Stimulated activated CD4-positive, alpha-beta T cell treated with anti-CD3 and anti-CD28 coated beads, Interleukin-4, amount 100 ng/mL, for 1 hour (primary cell): Measurements from ENCODE around the gene CD48.
A peak's percentile ranks its signal among the peaks of the same experiment; 100 is the strongest.

Experiments
- DNase-seq: peaks from one replicate; pipeline ENCODE4 v3.0.0-alpha.2; 2020

CD48 gene

GRCh38 chr1:160711602-160712311 lies at the start of gene CD48:
TSS of gene CD48 (minus strand) at chr1:160711822. CDS start at chr1:160711763, 59 bp downstream.
- DNase-seq, result peak; percentile 38

GRCh38 chr1:160761046-160761445 lies 49.4 kb upstream of the CD48 start:
- no peak for DNase-seq

GRCh38 chr1:160759740-160760139 lies 48.1 kb upstream of the CD48 start:
- DNase-seq, result no peak

GRCh38 chr1:160758521-160758920 lies 46.9 kb upstream of the CD48 start:
- DNase-seq, result no peak

- DNase-seq, result no peak
These were observed 45.2 kb upstream of the CD48 start for GRCh38 chr1:160756849-160757201.

GRCh38 chr1:160755911-160756848 lies 44.6 kb upstream of the CD48 start:
- no peak for DNase-seq

GRCh38 chr1:160755461-160755860 lies 43.8 kb upstream of the CD48 start:
- DNase-seq, result no peak

GRCh38 chr1:160753594-160753993 lies 42.0 kb upstream of the CD48 start:
- no peak for DNase-seq

GRCh38 chr1:160752924-160753323 lies 41.3 kb upstream of the CD48 start:
- DNase-seq, result no peak

GRCh38 chr1:160752406-160752805 lies 40.8 kb upstream of the CD48 start:
- DNase-seq, result no peak

GRCh38 chr1:160750608-160751007 lies 39.0 kb upstream of the CD48 start:
- DNase-seq, result no peak

GRCh38 chr1:160748878-160749269 lies 37.3 kb upstream of the CD48 start:
- DNase-seq, result no peak

GRCh38 chr1:160748181-160748877 lies 36.7 kb upstream of the CD48 start:
- no peak for DNase-seq

GRCh38 chr1:160747717-160748116 lies 36.1 kb upstream of the CD48 start:
- DNase-seq, result no peak

- no peak for DNase-seq
These were observed 35.3 kb upstream of the CD48 start for GRCh38 chr1:160746836-160747500.

- no peak for DNase-seq
These were observed 33.9 kb upstream of the CD48 start for GRCh38 chr1:160745551-160745950.

GRCh38 chr1:160744852-160745520 lies 33.4 kb upstream of the CD48 start:
- no peak for DNase-seq

GRCh38 chr1:160744199-160744851 lies 32.7 kb upstream of the CD48 start:
- no peak for DNase-seq

GRCh38 chr1:160743266-160743665 lies 31.6 kb upstream of the CD48 start:
- no peak for DNase-seq

GRCh38 chr1:160742428-160743127 lies 31.0 kb upstream of the CD48 start:
- no peak for DNase-seq
